Mucosa of rectum (tissue), 2 donors: ENCODE results near the gene SOCS1.
A peak's percentile ranks its signal among the peaks of the same experiment; 100 is the strongest.

ENCODE experiments used
- H3K27ac ChIP-seq, 2 donors: one replicate each; pipeline ENCODE4 v1.7.0; 2013; ENCODE audit warnings: inconsistent platforms in 2 of 2, low read depth in 2 of 2, low read length in 2 of 2
- H3K27me3 ChIP-seq, 2 donors: one replicate each; pipeline ENCODE4 v1.7.0; 2013; ENCODE audit warnings: low read length in 2 of 2; ENCODE audit not compliant: control insufficient read depth in 2 of 2, insufficient read depth in 2 of 2
- H3K36me3 ChIP-seq, 2 donors: one replicate each; pipeline ENCODE4 v1.7.0; 2013; ENCODE audit warnings: low read length in 2 of 2; ENCODE audit not compliant: control insufficient read depth in 2 of 2, insufficient read depth in 2 of 2
- H3K4me1 ChIP-seq, 2 donors: one replicate each; pipeline ENCODE4 v1.7.0; 2013; ENCODE audit warnings: low read length in 2 of 2, mild to moderate bottlenecking in 1 of 2; ENCODE audit not compliant: control insufficient read depth in 2 of 2, insufficient read depth in 2 of 2
- H3K4me3 ChIP-seq, 2 donors: one replicate each; pipeline ENCODE4 v1.7.0; 2013; ENCODE audit warnings: low read length in 2 of 2
- H3K9ac ChIP-seq, 2 donors: one replicate each; pipeline ENCODE4 v1.7.0; 2013; ENCODE audit warnings: low read length in 2 of 2, low read depth in 1 of 2, mild to moderate bottlenecking in 1 of 2
- H3K9me3 ChIP-seq, 2 donors: one replicate each; pipeline ENCODE4 v1.7.0; 2013; ENCODE audit warnings: low read length in 2 of 2; ENCODE audit not compliant: control insufficient read depth in 2 of 2
- donor health status: healthy.
- donor health status: Normal muscosa, but diverticular disease.

The SOCS1 gene

GRCh38 chr16:11262915-11263314 is 6.9 kb upstream of the SOCS1 start:
- H3K9me3 ChIP-seq, result no peaks in the 10 kb centered on the region
- H3K27ac ChIP-seq, result peak overlapping the region in 1 of 2 donors; percentile 1
- no peaks in the 10 kb centered on the region for H3K27me3 ChIP-seq
- H3K4me3 ChIP-seq, result no peak overlapping the region
- no peaks in the 10 kb centered on the region for H3K36me3 ChIP-seq
- no peak overlapping the region for H3K9ac ChIP-seq
- H3K4me1 ChIP-seq, result peaks cover 35 to 38% of the 10 kb centered on the region in 2 donors

DNA sequence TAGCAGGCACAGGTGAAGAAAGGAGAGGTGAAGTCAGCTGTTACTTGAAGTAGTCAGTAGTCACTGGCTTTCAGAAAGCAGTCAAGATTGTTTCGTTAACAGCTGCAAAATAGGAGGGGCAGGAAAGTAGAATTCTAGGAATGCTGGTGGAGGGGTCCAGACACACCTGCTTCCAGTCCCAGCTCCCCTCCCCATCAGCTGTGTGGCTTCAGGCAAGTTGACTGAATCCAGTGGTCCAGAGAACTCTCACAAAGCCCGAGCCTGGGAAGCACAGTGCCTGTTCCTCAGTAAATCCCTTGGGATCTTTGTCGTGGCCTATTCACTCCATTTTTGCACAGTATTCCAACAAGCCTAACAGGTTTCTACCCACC is 4.6 kb upstream of the SOCS1 start:
- H3K4me1 ChIP-seq, result peaks cover 45 to 49% of the 10 kb centered on the region in 2 donors
- no peaks in the 10 kb centered on the region for H3K27me3 ChIP-seq
- no peak overlapping the region for H3K9ac ChIP-seq
- no peaks in the 10 kb centered on the region for H3K36me3 ChIP-seq
- H3K27ac ChIP-seq, result no peak overlapping the region
- H3K4me3 ChIP-seq, result no peak overlapping the region
- H3K9me3 ChIP-seq, result no peaks in the 10 kb centered on the region

DNA sequence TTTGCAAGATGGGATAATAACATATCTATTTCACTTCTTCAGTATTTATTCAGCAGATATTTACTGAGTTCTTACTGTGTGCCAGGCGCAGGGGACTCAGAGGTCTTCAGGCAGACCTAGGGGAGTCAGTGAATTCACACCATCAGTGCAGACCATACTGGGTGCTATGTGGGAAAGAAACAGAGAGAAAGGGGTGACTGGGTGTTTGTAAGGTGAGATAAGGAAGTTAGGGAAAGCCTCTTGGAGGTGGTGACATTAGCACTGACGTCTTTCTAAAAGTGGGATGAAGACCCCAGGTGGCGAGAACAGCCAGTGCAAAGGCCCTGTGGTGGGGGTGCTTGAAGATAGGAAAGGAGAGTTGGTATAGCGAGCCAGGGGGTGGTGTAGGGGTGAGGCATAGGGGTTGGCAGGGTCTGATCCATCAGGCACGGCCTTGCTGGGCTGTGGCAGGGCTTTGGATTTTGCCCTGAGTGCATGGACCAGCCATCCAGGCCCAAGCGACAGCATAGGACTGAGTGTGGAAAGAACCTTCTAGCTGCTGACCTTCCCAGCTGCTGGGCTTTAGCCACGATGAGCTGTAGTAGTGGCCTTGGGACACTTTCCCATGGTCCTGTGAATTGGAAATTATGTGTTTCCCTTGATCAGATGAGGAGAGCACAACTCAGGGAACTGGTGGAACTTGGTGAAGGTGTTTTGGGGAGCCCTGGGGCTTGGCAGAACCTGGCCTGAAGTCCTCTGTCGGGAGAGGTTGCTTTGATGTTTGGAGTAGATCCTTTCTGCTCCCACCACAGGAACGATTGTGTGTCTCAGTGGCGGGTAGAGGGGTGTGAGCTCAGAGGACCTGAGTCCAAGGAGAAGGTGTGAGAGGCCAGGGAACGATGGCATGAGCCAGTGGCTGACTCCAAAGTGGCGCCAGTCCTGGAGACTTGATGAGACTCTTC is 3.9 kb upstream of the SOCS1 start:
- H3K27ac ChIP-seq, result no peak overlapping the region
- H3K36me3 ChIP-seq, result no peaks in the 10 kb centered on the region

GRCh38 chr16:11258553-11259492 is 2.8 kb upstream of the SOCS1 start:
- Histone ChIP-seq H3K27ac (peak overlapping the region; percentile 49 to 52), H3K9ac (peak overlapping the region in 1 of 2 donors; percentile 64), H3K9me3 (no peaks in the 10 kb centered on the region), H3K4me1 (peaks cover 36 to 45% of the 10 kb centered on the region in 2 donors), H3K36me3 (no peaks in the 10 kb centered on the region), H3K27me3 (no peaks in the 10 kb centered on the region), H3K4me3 (peak overlapping the region; percentile 20 to 63)

More for the DNA sequence above, 3.9 kb upstream of the SOCS1 start:
- no peak overlapping the region for H3K4me3 ChIP-seq
- H3K9me3 ChIP-seq, result no peaks in the 10 kb centered on the region
- H3K4me1 ChIP-seq, result peaks cover 42 to 47% of the 10 kb centered on the region in 2 donors
- peak overlapping the region in 1 of 2 donors; percentile 64 for H3K9ac ChIP-seq
- no peaks in the 10 kb centered on the region for H3K27me3 ChIP-seq

DNA sequence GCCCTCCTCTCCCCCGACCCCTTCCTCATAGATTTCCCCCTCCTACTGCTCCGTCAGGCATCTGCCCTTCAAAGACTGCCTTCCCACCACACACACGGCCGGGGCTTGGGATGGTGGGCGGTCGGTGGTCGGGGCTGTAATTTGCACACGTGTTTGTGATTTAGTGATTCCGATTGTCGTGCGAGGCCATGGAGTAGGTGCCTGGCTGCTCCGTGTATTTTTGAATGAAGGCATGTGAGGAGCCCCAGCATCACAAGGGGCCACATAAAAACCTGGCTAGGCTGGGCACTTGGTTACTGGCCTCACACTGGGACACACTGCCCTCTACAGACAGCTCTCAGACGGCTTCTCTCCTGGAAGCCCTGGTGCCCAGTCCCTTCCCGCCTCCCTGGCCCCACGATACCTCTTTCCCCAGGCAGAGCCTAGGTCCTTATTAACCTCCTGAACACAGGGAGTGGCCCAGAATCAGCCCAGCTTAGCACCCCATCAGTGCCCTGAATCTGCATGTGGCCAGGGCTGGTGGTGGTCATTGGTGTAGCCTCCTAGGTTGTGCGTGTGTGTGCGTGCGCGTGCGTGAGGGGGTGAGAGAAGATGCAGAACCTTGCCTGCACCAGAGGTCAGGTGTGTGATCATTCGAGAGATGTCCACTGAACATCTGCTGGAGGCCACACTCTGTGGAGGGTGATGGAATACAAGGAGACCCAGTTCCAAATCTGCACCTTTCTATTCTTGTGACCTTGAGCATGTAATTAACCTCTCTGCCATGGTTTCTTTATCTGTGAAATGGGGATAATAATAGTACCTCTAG is 1.3 kb upstream of the SOCS1 start:
- Histone ChIP-seq H3K27ac (peak overlapping the region; percentile 98), H3K36me3 (peaks cover 0 to 1% of the 10 kb centered on the region in 2 donors), H3K9ac (peak overlapping the region; percentile 88 to 93), H3K9me3 (no peaks in the 10 kb centered on the region), H3K27me3 (no peaks in the 10 kb centered on the region), H3K4me3 (peak overlapping the region; percentile 81 to 97), H3K4me1 (peaks cover 31 to 35% of the 10 kb centered on the region in 2 donors)

DNA sequence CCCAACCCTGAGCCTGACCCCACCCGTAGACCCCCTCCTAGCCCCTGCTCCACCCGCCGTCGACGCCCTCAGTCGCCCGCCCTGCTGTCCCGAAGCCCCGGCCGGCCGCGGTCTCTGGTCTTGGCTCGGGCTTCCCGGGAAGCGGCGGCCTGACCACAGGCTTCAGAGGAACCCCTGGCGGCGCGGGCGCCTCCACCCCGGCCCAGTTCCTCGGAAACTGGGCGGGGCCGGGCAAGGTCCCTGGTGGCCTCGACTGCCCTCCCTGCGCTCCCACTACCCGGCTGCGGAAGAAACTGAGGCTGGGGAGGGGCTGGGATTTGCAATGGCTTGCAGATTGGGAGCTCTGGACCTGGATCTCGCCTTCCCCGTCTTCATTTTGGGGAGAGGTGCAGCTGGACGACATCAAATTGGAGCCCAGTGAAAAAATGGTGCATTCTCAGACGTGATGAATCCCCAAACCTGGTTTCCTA is 692 bp upstream of the SOCS1 start:
- H3K9ac ChIP-seq, result peak overlapping the region; percentile 88 to 93

GRCh38 chr16:11254913-11255736 is 879 bp downstream of the SOCS1 start:
- Histone ChIP-seq H3K36me3 (peaks cover 0 to 1% of the 10 kb centered on the region in 2 donors), H3K27me3 (no peaks in the 10 kb centered on the region), H3K27ac (peak overlapping the region; percentile 98), H3K4me1 (peaks cover 31 to 35% of the 10 kb centered on the region in 2 donors), H3K9me3 (no peaks in the 10 kb centered on the region), H3K4me3 (peak overlapping the region; percentile 70 to 82), H3K9ac (peak overlapping the region; percentile 52 to 93)

More for the DNA sequence above, 692 bp upstream of the SOCS1 start:
- Histone ChIP-seq H3K27ac (peak overlapping the region; percentile 98), H3K9me3 (no peaks in the 10 kb centered on the region), H3K36me3 (peaks cover 0 to 1% of the 10 kb centered on the region in 2 donors), H3K4me1 (peaks cover 31 to 35% of the 10 kb centered on the region in 2 donors), H3K4me3 (peak overlapping the region; percentile 81 to 97), H3K27me3 (no peaks in the 10 kb centered on the region)

DNA sequence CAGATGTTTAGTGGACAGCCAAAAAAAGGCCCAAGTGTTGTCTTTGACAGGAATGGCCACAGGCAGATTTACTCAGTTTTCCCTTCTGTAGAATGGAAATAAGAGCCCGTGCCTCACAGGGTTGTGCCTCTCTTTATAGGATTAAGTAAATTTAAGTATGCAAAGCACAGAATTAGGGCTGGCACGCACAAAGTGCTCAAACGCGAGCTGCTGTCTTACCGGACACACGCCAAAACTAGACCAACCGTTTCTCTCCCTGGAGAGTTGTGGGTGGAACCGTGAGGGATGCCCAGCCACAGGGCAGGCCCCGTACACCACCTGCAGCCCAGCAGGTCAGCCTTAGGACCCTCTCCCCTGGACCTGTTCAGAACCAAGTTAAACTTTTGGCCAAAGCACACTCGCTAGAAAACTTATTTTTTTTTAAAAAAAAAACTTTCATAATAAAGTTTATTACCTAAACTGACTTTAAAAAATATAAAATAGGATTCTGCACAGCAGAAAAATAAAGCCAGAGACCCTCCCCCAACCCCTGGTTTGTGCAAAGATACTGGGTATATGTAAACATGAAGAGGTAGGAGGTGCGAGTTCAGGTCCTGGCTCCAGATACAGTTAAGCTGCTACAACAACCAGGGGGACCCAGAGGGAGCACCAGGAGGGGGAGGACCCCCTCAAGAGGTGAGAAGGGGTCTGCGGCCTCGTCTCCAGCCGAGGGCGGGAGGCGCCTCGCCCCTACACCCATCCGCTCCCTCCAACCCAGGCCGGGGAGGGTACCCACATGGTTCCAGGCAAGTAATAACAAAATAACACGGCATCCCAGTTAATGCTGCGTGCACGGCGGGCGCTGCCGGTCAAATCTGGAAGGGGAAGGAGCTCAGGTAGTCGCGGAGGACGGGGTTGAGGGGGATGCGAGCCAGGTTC is 1.8 kb downstream of the SOCS1 start:
- peak overlapping the region; percentile 52 to 93 for H3K9ac ChIP-seq

More for the DNA sequence above, 1.8 kb downstream of the SOCS1 start:
- H3K4me3 ChIP-seq, result peak overlapping the region; percentile 70 to 82
- no peaks in the 10 kb centered on the region for H3K9me3 ChIP-seq
- peaks cover 0 to 1% of the 10 kb centered on the region in 2 donors for H3K36me3 ChIP-seq
- peak overlapping the region; percentile 98 for H3K27ac ChIP-seq
- H3K27me3 ChIP-seq, result no peaks in the 10 kb centered on the region
- peaks cover 26 to 31% of the 10 kb centered on the region in 2 donors for H3K4me1 ChIP-seq
